Ishikawa (cell line): Measurements from ENCODE around the gene SDCCAG8.

Experiments
- CEBPB ChIP-seq: IDR thresholded peaks from 2 replicates; pipeline ENCODE4 v1.6.1; 2012
- CREB1 ChIP-seq: IDR thresholded peaks from 2 replicates; pipeline ENCODE4 v1.6.1; 2012; ENCODE audit warnings: low read depth
- EGR1 ChIP-seq: IDR thresholded peaks from 2 replicates; pipeline ENCODE4 v1.6.1; 2012
- EP300 ChIP-seq: IDR thresholded peaks from 2 replicates; pipeline ENCODE4 v1.6.1; 2012; ENCODE audit warnings: borderline replicate concordance
- FOXM1 ChIP-seq: IDR thresholded peaks from 2 replicates; pipeline ENCODE4 v1.6.1; 2012; ENCODE audit warnings: low read depth, borderline replicate concordance
- MAX ChIP-seq: IDR thresholded peaks from 2 replicates; pipeline ENCODE4 v1.6.1; 2012
- NFIC ChIP-seq: IDR thresholded peaks from 2 replicates; pipeline ENCODE4 v1.6.1; 2012
- RAD21 ChIP-seq: IDR thresholded peaks from 2 replicates; pipeline ENCODE4 v1.6.1; 2012; ENCODE audit warnings: low read depth
- REST ChIP-seq: IDR thresholded peaks from 2 replicates; pipeline ENCODE4 v1.6.1; 2012; ENCODE audit warnings: low read depth, mild to moderate bottlenecking
- TAF1 ChIP-seq: IDR thresholded peaks from 2 replicates; pipeline ENCODE4 v1.6.1; 2012; ENCODE audit warnings: low read depth, mild to moderate bottlenecking
- TCF12 ChIP-seq: IDR thresholded peaks from 2 replicates; pipeline ENCODE4 v1.6.1; 2012; ENCODE audit warnings: low read depth
- TEAD4 ChIP-seq: IDR thresholded peaks from 2 replicates; pipeline ENCODE4 v1.6.1; 2012
- USF1 ChIP-seq: IDR thresholded peaks from 2 replicates; pipeline ENCODE4 v1.6.1; 2012
- YY1 ChIP-seq: IDR thresholded peaks from 2 replicates; pipeline ENCODE4 v1.6.1; 2012; ENCODE audit warnings: low read depth
- ZBTB7A ChIP-seq: IDR thresholded peaks from 2 replicates; pipeline ENCODE4 v1.6.1; 2012; ENCODE audit warnings: low read depth

SDCCAG8 gene

GRCh38 chr1:243394601-243395464, 139.0 kb downstream of the SDCCAG8 start:
- TF ChIP-seq FOXM1 (no peak), MAX (no peak), TAF1 (no peak), EGR1 (no peak), TCF12 (no peak)

- TF ChIP-seq FOXM1 (no peak), USF1 (no peak), EP300 (no peak), RAD21 (no peak), TAF1 (no peak), YY1 (no peak), EGR1 (no peak), CEBPB (no peak), CREB1 (no peak), REST (no peak), NFIC (no peak), ZBTB7A (no peak), TCF12 (no peak), MAX (no peak), TEAD4 (no peak)
These were observed 140.6 kb downstream of the SDCCAG8 start for GRCh38 chr1:243396424-243396823.

GRCh38 chr1:243396876-243397275, 141.0 kb downstream of the SDCCAG8 start:
- TF ChIP-seq TAF1 (no peak), USF1 (no peak), RAD21 (no peak), YY1 (no peak), REST (no peak), FOXM1 (no peak), CEBPB (no peak), TEAD4 (no peak), ZBTB7A (no peak), NFIC (no peak)

GRCh38 chr1:243397613-243398321, 141.9 kb downstream of the SDCCAG8 start:
- TF ChIP-seq RAD21 (no peak), CREB1 (no peak)

GRCh38 chr1:243399561-243400155, 143.8 kb downstream of the SDCCAG8 start:
- TF ChIP-seq EP300 (no peak), MAX (no peak), EGR1 (no peak), TAF1 (no peak), TEAD4 (no peak)

- TF ChIP-seq ZBTB7A (no peak), TEAD4 (no peak), RAD21 (no peak), TAF1 (no peak)
These were observed 147.0 kb downstream of the SDCCAG8 start for GRCh38 chr1:243402868-243403267.
